Ammon's horn (tissue), 1 donor: Measurements from ENCODE around the gene COL4A3.

Experiments
- DNase-seq: peaks from one replicate; pipeline ENCODE4 v3.0.0-alpha.2; 2016; ENCODE audit warnings: low spot score

COL4A3 gene

GRCh38 chr2:227339098-227339599 is 174.7 kb downstream of the COL4A3 start:
- DNase-seq, result no peak

- DNase-seq, result peak; percentile 54
Measured at GRCh38 chr2:227340106-227340505, 175.7 kb downstream of the COL4A3 start.

- DNase-seq, result no peak
Measured at GRCh38 chr2:227341553-227341952, 177.1 kb downstream of the COL4A3 start.

DNA sequence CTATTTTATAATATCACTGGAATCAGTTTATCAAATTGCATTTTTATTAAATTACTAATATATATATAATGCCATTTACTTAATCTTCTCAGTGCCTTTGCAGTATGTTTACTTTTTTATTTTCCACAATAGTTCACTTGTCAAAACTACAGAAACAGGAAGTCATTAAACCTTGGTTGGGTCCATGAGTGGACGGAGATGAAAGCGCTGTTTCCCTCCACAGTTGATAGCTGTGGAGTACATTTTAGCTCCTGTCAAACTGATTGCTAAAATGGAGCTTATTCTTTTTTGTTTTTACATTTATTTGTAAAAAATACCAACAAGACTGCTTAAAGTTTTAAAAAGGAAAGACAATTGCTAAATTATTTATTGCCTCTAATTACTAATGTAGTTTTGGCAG is 179.8 kb downstream of the COL4A3 start:
- no peak for DNase-seq

DNA sequence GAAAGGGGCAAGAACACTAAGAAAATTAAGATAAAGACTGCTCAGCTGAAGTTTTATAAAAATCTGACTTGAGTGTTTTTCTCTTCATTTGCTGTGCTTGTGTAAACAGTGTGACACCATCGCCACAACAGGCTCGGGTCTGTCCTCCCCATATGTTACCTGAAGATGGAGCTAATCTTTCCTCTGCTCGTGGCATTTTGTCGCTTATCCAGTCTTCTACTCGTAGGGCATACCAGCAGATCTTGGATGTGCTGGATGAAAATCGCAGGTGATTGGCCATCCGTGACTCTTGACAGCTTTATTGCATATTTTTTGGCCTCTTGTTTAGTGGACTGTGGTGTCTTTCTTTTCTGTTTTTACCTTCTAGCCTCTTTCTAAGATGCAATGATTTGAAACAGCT is 182.7 kb downstream of the COL4A3 start:
- DNase-seq, result no peak

DNA sequence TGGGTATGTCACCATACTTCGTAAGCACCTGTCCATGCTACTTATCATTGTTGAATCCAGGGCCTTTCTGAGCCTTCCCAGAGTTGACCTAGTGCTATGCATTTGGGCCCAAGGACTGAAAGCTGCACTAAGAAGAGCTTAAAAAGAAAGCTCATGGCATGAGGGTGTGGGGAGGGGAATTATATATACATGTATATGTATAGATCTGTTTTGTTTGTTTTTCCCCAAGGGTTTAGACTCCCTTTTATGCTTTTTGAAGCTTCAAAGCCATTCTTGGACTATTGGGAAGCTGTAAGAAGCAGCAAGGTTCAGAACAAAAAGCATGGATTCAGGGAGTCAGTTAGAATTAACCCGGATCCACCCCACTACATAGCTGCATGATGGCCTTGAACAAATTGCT is 183.9 kb downstream of the COL4A3 start:
- no peak for DNase-seq

DNA sequence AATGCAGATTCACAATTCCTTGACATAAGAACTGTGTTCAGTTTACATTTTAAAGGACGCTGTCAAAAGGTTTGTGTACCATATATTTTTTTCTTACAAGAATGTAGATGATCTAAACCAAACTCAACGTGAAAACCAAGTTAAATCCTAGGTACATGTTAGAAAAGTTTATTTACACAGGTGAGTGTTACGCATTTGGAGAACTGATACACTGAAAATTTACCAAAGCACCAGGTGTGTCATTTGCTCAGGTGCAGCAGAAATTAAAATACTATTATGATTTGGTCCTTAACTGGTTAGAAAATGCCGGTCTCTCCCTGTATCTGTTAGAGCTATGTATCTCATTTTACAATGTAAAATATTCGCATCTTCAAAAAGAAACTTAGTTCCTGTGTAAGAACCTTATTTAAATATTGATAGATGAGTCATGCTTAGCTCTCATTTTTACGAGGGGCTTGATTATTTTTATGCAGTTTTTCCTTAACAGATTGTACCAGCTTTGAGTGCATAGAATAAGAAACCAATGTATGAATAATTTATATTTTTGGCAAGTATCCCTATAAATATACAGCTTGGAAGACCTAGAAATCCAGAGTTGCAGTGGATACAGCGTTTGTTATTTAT is 185.7 kb downstream of the COL4A3 start:
- DNase-seq, result no peak

DNA sequence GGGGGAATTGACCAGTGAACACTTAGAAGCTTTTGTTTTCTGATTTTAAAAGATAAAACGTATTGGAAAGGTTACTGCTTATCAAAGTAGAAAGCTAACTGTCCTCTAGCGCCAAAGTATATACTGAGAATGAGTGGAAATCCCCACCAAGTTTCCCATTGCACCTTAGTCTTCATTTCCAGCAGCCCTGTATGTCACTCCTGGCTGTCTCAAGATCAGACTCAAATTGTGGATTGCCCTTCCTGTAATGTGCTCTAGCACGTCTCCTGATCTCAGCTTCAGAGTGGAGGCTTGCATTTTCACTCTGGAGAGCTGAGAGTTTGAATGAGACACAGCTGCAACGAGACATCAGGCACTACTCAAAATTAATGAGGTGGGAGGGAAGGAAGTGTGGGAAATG is 187.2 kb downstream of the COL4A3 start:
- no peak for DNase-seq

GRCh38 chr2:227360351-227360750 is 195.9 kb downstream of the COL4A3 start:
- no peak for DNase-seq

DNA sequence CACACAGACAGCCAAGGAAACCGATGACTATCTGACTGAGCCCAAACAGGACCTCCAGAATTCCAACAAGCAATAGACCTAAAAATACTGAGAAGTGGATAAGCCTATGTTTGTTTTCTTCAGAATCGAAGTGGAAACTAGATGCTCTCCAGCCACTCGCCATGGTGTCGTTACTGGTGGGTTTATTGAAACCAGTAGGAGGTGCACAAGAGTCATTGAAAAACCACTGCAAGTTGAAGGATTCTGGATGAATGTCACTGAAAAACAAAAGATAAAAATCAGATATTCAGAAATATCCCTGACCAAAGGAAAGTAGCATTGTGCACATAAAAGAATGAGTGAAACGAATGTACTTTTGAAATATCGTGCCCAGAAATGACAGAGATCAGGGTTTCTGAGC is 199.3 kb downstream of the COL4A3 start:
- DNase-seq, result no peak
